B cell (primary cell): ENCODE data around the gene PSMD5. TPM values are rescaled to one million over a fixed set of nuclear protein-coding genes. Genes with fewer than 3 reads are reported as not detected.

Experiments
- ATAC-seq: fragments of 200-7000 bp; cut with Tn5 transposase; one replicate; pipeline ENCODE4 v1.10.0; 2021; ENCODE audit warnings: low read depth, mild to moderate bottlenecking, moderate number of reproducible peaks, moderate library complexity
- CTCF ChIA-PET: fragments of 350-600 bp; sonication (Branson Sonifier 250); formaldehyde crosslinking; loops from one replicate; lab custom pipeline; 2021; ENCODE audit warnings: antibody characterized with exemption, inconsistent platforms; lab: Charles Lee
- POLR2A ChIA-PET: fragments of 350-600 bp; sonication (Branson Sonifier 250); formaldehyde crosslinking; loops from one replicate; lab custom pipeline; 2021; ENCODE audit warnings: antibody characterized with exemption; lab: Charles Lee
- DNase-seq: peaks from one replicate; pipeline ENCODE4 v3.0.0; 2013
- H2AFZ ChIP-seq: 2 replicates; pipeline ENCODE4 v1.6.1; 2012; ENCODE audit warnings: mild to moderate bottlenecking, low read depth, low read length; ENCODE audit not compliant: insufficient read depth, poor library complexity, severe bottlenecking
- H3K27ac ChIP-seq, 2 donors: 1 replicate in 1 of 2; 2 replicates in 1 of 2; pipeline ENCODE4 v1.5.1; 2012 to 2013; ENCODE audit warnings: low read length in 2 of 2, mild to moderate bottlenecking in 2 of 2, moderate library complexity in 1 of 2
- H3K27me3 ChIP-seq, 4 experiments: fragments of 200-600 bp in 1 of 4; sonication (generic) in 1 of 4; replicated peaks in 1 of 4; 1 replicate in 2 of 4; 2 replicates in 2 of 4; pipeline versions ENCODE4 v1.6.1 to v1.7.0; 2013 to 2016; ENCODE audit warnings: low read length in 3 of 4, mild to moderate bottlenecking in 2 of 4, mixed read lengths in 1 of 4, moderate library complexity in 1 of 4; ENCODE audit not compliant: insufficient read depth in 4 of 4, control insufficient read depth in 3 of 4; ENCODE audit errors: control extremely low read depth in 1 of 4
- H3K36me3 ChIP-seq, 2 experiments: replicated peaks in 1 of 2; 1 replicate in 1 of 2; 2 replicates in 1 of 2; pipeline versions ENCODE4 v1.6.1 to v1.7.1; 2013; ENCODE audit warnings: low read length in 1 of 2; ENCODE audit not compliant: insufficient read depth in 2 of 2, control insufficient read depth in 1 of 2; ENCODE audit errors: control extremely low read depth in 1 of 2, extremely low read depth in 1 of 2
- H3K4me1 ChIP-seq, 2 donors: fragments of 200-600 bp in 1 of 2; sonication (generic) in 1 of 2; 1 replicate in 1 of 2; 2 replicates in 1 of 2; pipeline versions ENCODE4 v1.5.1 to v1.6.1; 2013 to 2017; ENCODE audit warnings: low read length in 2 of 2; ENCODE audit not compliant: control insufficient read depth in 2 of 2, insufficient read depth in 2 of 2
- H3K4me2 ChIP-seq: replicated peaks from 2 replicates; pipeline ENCODE3; 2012; ENCODE audit warnings: mild to moderate bottlenecking, low read depth, low read length; ENCODE audit not compliant: poor library complexity, severe bottlenecking
- H3K4me3 ChIP-seq, 5 experiments: fragments of 200-600 bp in 1 of 5; sonication (generic) in 1 of 5; 1 replicate in 3 of 5; 2 replicates in 2 of 5; pipeline versions ENCODE4 v1.5.1 to v1.7.0; 2011 to 2016; ENCODE audit warnings: low read length in 4 of 5, mild to moderate bottlenecking in 4 of 5, low read depth in 2 of 5, control low read depth in 1 of 5, moderate library complexity in 1 of 5; ENCODE audit not compliant: insufficient read depth in 1 of 5; ENCODE audit errors: control extremely low read depth in 1 of 5, extremely low read depth in 1 of 5
- H3K79me2 ChIP-seq: fragments of 200-600 bp; sonication (generic); one replicate; pipeline ENCODE4 v1.6.0; 2016; ENCODE audit warnings: low read length; ENCODE audit not compliant: control insufficient read depth, insufficient read depth
- H3K9ac ChIP-seq: fragments of 200-600 bp; sonication (generic); 2 replicates; pipeline ENCODE4 v1.6.1; 2017; ENCODE audit warnings: mild to moderate bottlenecking, low read length, moderate library complexity
- H3K9me3 ChIP-seq, 3 donors: one replicate each; pipeline versions ENCODE4 v1.6.1 to v1.7.1; 2013; ENCODE audit warnings: low read length in 2 of 3; ENCODE audit not compliant: control insufficient read depth in 2 of 3, insufficient read depth in 1 of 3; ENCODE audit errors: control extremely low read depth in 1 of 3
- H4K20me1 ChIP-seq: 2 replicates; pipeline ENCODE4 v1.6.0; 2012; ENCODE audit warnings: mild to moderate bottlenecking, low read length; ENCODE audit not compliant: insufficient read depth, control insufficient read depth, poor library complexity, severe bottlenecking
- H3K27ac Mint-ChIP-seq: one replicate; pipeline ENCODE4 v1.8.0; 2021; ENCODE audit warnings: mixed read lengths
- H3K27me3 Mint-ChIP-seq: one replicate; pipeline ENCODE4 v1.8.0; 2021; ENCODE audit warnings: mixed read lengths
- H3K4me1 Mint-ChIP-seq: one replicate; pipeline ENCODE4 v1.8.0; 2021; ENCODE audit warnings: mixed read lengths
- H3K4me3 Mint-ChIP-seq: one replicate; pipeline ENCODE4 v1.8.0; 2021; ENCODE audit warnings: mixed read lengths
- H3K9me3 Mint-ChIP-seq: one replicate; pipeline ENCODE4 v1.8.0; 2022; ENCODE audit warnings: mixed read lengths; ENCODE audit not compliant: insufficient read depth
- CTCF ChIP-seq: fragments of 200-600 bp; IDR thresholded peaks from one replicate; pipeline ENCODE4 v1.8.0; 2022; ENCODE audit warnings: antibody characterized with exemption, mild to moderate bottlenecking
- EZH2 ChIP-seq: IDR thresholded peaks from 2 replicates; pipeline ENCODE4 v1.6.1; 2012; ENCODE audit warnings: borderline replicate concordance, low read depth, mild to moderate bottlenecking, moderate library complexity, low read length; ENCODE audit not compliant: insufficient read depth, poor library complexity, severe bottlenecking
- whole genome bisulfite sequencing: methylation state at CpG from one replicate; pipeline ENCODE4 v1.1.5; 2013; ENCODE audit warnings: missing lambda C conversion rate; ENCODE audit not compliant: insufficient coverage; 5-methylcytosine and 5-hydroxymethylcytosine counted together
- intact Hi-C: fragments of 100-400 bp; cut with micrococcal nuclease; formaldehyde crosslinking; loops from one replicate; pipeline ENCODE4 v1.10.0; 2022
- polyA minus RNA-seq: library from RNA; depleted of rRNA, polyadenylated mRNA; stranded (reverse); fragments of >200 nt; gene quantifications from 2 replicates; pipeline ENCODE4 v1.2.3, GENCODE V29; 2012
- polyA plus RNA-seq: library from polyadenylated mRNA; depleted of rRNA; stranded (reverse); fragments of >200 nt; gene quantifications from 2 replicates; pipeline ENCODE4 v1.2.3, GENCODE V29; 2012
- total RNA-seq, 2 donors: library from RNA; stranded (reverse); fragments of 120-200 nt in 1 of 2; gene quantifications; 1 replicate in 1 of 2; 2 replicates in 1 of 2; pipeline versions ENCODE4 v1.2.3 to v1.2.4, GENCODE V29; 2013 to 2022

The PSMD5 gene
- 25.3 and 26.8 TPM in 2 replicates for total RNA-seq
- 15.8 TPM for total RNA-seq (2013)
- 7.4 and 12.5 TPM in 2 replicates for polyA plus RNA-seq
- 5.4 and 5.7 TPM in 2 replicates for polyA minus RNA-seq

- Histone ChIP-seq H3K4me2 (peak within 1 kb of the TSS; percentile 89), H4K20me1 (peaks cover 7% of the 10 kb centered on the region), H3K27ac (peak within 1 kb of the TSS; percentile 89), H3K79me2 (peaks cover 72% of the 10 kb centered on the region), H3K4me3 (peak within 1 kb of the TSS; percentile 68 to 99 (median 82)), H3K27me3 (no peaks in the 10 kb centered on the region), H2AFZ (peak within 1 kb of the TSS; percentile 99), H3K9ac (peak within 1 kb of the TSS; percentile 85), H3K36me3 (peaks cover 6 to 13% of the 10 kb centered on the region in 2 experiments), H3K4me1 (peaks cover 21 to 23% of the 10 kb centered on the region in 2 donors), H3K9me3 (peaks cover 0 to 21% (median 0%) of the 10 kb centered on the region in 3 donors)
- DNase-seq, result peak; percentile 96
- TF ChIP-seq CTCF (no peak), EZH2 (no peak)
- peak within 1 kb of the TSS; percentile 95 for H3K27ac Mint-ChIP-seq
- ATAC-seq, result peak; percentile 98
- CTCF ChIA-PET, result interaction anchor here (0.7 to 1.0 kb wide), 3 partner anchors 20 to 95 kb away, joined by 3 to 4 read pairs (median 4); no protein-coding TSS in a partner anchor
- intact Hi-C loops, result loop anchor here (1.0 to 5.0 kb wide), 6 partner anchors 25 to 279 kb away; partner anchors contain the start of genes CNTRL, FBXW2 and MEGF9
- no peaks in the 10 kb centered on the region for H3K9me3 Mint-ChIP-seq
- H3K4me1 Mint-ChIP-seq, result peaks cover 27% of the 10 kb centered on the region
- no peaks in the 10 kb centered on the region for H3K27me3 Mint-ChIP-seq
- H3K4me3 Mint-ChIP-seq, result peak within 1 kb of the TSS; percentile 90
- WGBS, result 12% methylated on average over 61 of the region's 62 CpGs
- POLR2A ChIA-PET, result interaction anchor here (0.6 to 1.7 kb wide), 2 partner anchors 50 to 87 kb away, joined by 4 to 5 read pairs; partner anchors contain the start of gene FBXW2
These were observed at the start of gene PSMD5 for GRCh38 chr9:120842685-120843485. PSMD5 (minus strand) TSS chr9:120842922; CDS start chr9:120842909, 13 bp downstream.
